ENCODE results near the gene SYS1.

The SYS1 gene

GRCh38 chr20:45355209-45356084 lies 7.5 kb upstream of the SYS1 start:
- no peak overlapping the region for H3K4me3 ChIP-seq (replicated peaks; ENCODE audit: insufficient read depth, low read length)
- DNase-seq (ENCODE audit: low read depth in 1 of 2, low spot score in 1 of 2), result no peak
- no peak overlapping the region for H3K27ac ChIP-seq (replicated peaks)
- TF ChIP-seq POLR2AphosphoS5 (IDR thresholded peaks at IDR 0.05; ENCODE audit: low read depth) (no peak), REST (IDR thresholded peaks at IDR 0.05; ENCODE audit: insufficient replicate concordance, low read depth) (no peak), GABPA (IDR thresholded peaks at IDR 0.05; ENCODE audit: low read depth) (no peak), SPI1 (IDR thresholded peaks at IDR 0.05; ENCODE audit: borderline replicate concordance, low read depth) (no peak), CTCF (IDR thresholded peaks at IDR 0.05; ENCODE audit: insufficient read depth, low read length) (no peak)
- H3K27me3 ChIP-seq (ENCODE audit: insufficient read depth, poor library complexity, severe bottlenecking), result no peaks in the 10 kb centered on the region

GRCh38 chr20:45358282-45359068 lies 4.5 kb upstream of the SYS1 start:
- H3K27ac ChIP-seq (replicated peaks), result no peak overlapping the region; the same call in 1 of the 2 replicates
- no peaks in the 10 kb centered on the region for H3K27me3 ChIP-seq (ENCODE audit: insufficient read depth, poor library complexity, severe bottlenecking)
- TF ChIP-seq SPI1 (IDR thresholded peaks at IDR 0.05; ENCODE audit: borderline replicate concordance, low read depth) (peak; percentile 1; the same call in 1 of the 2 replicates), POLR2AphosphoS5 (IDR thresholded peaks at IDR 0.05; ENCODE audit: low read depth) (no peak)
- no peak overlapping the region for H3K4me3 ChIP-seq (replicated peaks; ENCODE audit: insufficient read depth, low read length)
- peak; percentile 55 to 84 for DNase-seq (ENCODE audit: low read depth in 1 of 2, low spot score in 1 of 2)

- DNase-seq (ENCODE audit: low read depth in 1 of 2, low spot score in 1 of 2), result no peak
- H3K27ac ChIP-seq (replicated peaks), result no peak overlapping the region
- H3K27me3 ChIP-seq (ENCODE audit: insufficient read depth, poor library complexity, severe bottlenecking), result no peaks in the 10 kb centered on the region
- no peak overlapping the region for H3K4me3 ChIP-seq (replicated peaks; ENCODE audit: insufficient read depth, low read length)
- TF ChIP-seq SPI1 (IDR thresholded peaks at IDR 0.05; ENCODE audit: borderline replicate concordance, low read depth) (no peak), CTCF (IDR thresholded peaks at IDR 0.05; ENCODE audit: insufficient read depth, low read length) (no peak), REST (IDR thresholded peaks at IDR 0.05; ENCODE audit: insufficient replicate concordance, low read depth) (no peak), GABPA (IDR thresholded peaks at IDR 0.05; ENCODE audit: low read depth) (no peak), POLR2AphosphoS5 (IDR thresholded peaks at IDR 0.05; ENCODE audit: low read depth) (no peak)
Measured at GRCh38 chr20:45359069-45359405, 3.9 kb upstream of the SYS1 start.
